RPMI8226 (cell line): ENCODE data around the gene C16orf78.
A peak's percentile ranks its signal among the peaks of the same experiment; 100 is the strongest.

Source experiments
- DNase-seq: peaks from one replicate; pipeline ENCODE4 v3.0.0-alpha.2; 2015

The C16orf78 gene

GRCh38 chr16:49437344-49437743 is 63.7 kb downstream of the C16orf78 start:
- DNase-seq = peak; percentile 33

GRCh38 chr16:49439050-49439449 is 65.4 kb downstream of the C16orf78 start:
- no peak for DNase-seq

- DNase-seq = no peak
These were observed 66.1 kb downstream of the C16orf78 start for GRCh38 chr16:49439676-49440075.

GRCh38 chr16:49440156-49441065 is 66.8 kb downstream of the C16orf78 start:
- DNase-seq = no peak

- DNase-seq = peak; percentile 96
These were observed 67.8 kb downstream of the C16orf78 start for GRCh38 chr16:49441366-49441780.

- DNase-seq = no peak
These were observed 69.2 kb downstream of the C16orf78 start for GRCh38 chr16:49442805-49443204.

GRCh38 chr16:49443576-49443975 is 70.0 kb downstream of the C16orf78 start:
- DNase-seq = no peak

GRCh38 chr16:49446805-49447204 is 73.2 kb downstream of the C16orf78 start:
- no peak for DNase-seq
